ENCODE data around the gene SULF2.

Gene SULF2

DNA sequence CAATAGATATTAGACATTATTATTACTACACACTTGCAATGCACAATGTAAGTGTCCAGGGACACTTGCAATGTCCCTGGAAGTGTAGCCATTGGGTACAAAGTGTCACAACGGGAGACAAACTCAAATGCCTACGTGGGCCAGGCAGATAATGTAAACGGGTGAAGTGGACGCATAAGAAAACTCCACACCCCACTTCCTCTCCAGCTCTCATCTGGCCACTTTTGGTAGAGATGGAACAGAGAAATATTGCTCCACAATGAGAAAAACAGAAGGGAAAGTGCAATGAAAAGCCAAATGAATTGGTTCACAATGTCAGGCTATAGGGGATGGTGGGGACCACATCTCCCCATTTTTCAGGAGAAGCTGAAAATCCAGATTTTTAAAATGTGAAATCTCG, 9.4 kb downstream of the SULF2 start:
- ChIA-PET POLR2A (no interaction called here), CTCF (no interaction called here)
- no peak for DNase-seq (ENCODE audit: extremely low spot score)
- TF ChIP-seq HDGF (IDR thresholded peaks at IDR 0.05; ENCODE audit: borderline replicate concordance) (no peak), SUZ12 (IDR thresholded peaks at IDR 0.05) (no peak), ZNF384 (IDR thresholded peaks at IDR 0.05) (no peak), ELF4 (IDR thresholded peaks at IDR 0.05) (no peak), FOXK2 (IDR thresholded peaks at IDR 0.05) (no peak), L3MBTL2 (conservative IDR thresholded peaks at IDR 0.05) (no peak), BHLHE40 (IDR thresholded peaks at IDR 0.05; ENCODE audit: borderline replicate concordance) (no peak), TARDBP (IDR thresholded peaks at IDR 0.05) (no peak), FOXA1 (IDR thresholded peaks at IDR 0.05) (no peak), ARNT (IDR thresholded peaks at IDR 0.05) (no peak), SP1 (IDR thresholded peaks at IDR 0.05) (no peak), FOXM1 (IDR thresholded peaks at IDR 0.05; ENCODE audit: borderline replicate concordance) (no peak), LEF1 (IDR thresholded peaks at IDR 0.05; ENCODE audit: borderline replicate concordance) (no peak), NFRKB (IDR thresholded peaks at IDR 0.05) (no peak)
- TF ChIP-seq, protein P1, sequence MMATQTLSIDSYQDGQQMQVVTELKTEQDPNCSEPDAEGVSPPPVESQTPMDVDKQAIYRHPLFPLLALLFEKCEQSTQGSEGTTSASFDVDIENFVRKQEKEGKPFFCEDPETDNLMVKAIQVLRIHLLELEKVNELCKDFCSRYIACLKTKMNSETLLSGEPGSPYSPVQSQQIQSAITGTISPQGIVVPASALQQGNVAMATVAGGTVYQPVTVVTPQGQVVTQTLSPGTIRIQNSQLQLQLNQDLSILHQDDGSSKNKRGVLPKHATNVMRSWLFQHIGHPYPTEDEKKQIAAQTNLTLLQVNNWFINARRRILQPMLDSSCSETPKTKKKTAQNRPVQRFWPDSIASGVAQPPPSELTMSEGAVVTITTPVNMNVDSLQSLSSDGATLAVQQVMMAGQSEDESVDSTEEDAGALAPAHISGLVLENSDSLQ (IDR thresholded peaks at IDR 0.05) = no peak

DNA sequence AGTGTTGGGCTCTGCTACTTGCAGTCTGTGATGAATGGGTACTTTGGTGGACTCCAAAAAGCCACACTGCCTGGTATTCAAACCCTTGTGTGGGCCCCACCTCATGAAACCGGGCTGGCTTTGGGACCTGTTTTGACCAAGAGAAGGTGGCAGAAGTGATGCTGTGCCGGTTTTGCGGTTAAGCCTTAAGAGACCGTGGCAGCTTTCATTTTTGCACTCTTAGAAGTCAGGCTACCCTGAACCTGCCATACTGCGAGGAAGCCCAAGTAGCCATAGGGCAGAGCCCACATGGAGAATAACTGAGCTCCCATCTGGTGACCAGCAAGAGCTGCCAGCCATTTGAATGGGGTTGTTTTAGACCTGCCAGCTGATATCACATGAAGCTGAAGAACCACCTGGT, 10.2 kb downstream of the SULF2 start:
- no peak for TF ChIP-seq TARDBP (IDR thresholded peaks at IDR 0.05)
- TF ChIP-seq FOXA1 (IDR thresholded peaks at IDR 0.05) = no peak
- TF ChIP-seq NFRKB (IDR thresholded peaks at IDR 0.05) = no peak
- no peak for TF ChIP-seq SP1 (IDR thresholded peaks at IDR 0.05)
- no peak for TF ChIP-seq ELF4 (IDR thresholded peaks at IDR 0.05)
- no peak for TF ChIP-seq FOXM1 (IDR thresholded peaks at IDR 0.05; ENCODE audit: borderline replicate concordance)
- POLR2A ChIA-PET = no interaction called here
- no peak for DNase-seq (ENCODE audit: extremely low spot score)
- CTCF ChIA-PET = no interaction called here

DNA sequence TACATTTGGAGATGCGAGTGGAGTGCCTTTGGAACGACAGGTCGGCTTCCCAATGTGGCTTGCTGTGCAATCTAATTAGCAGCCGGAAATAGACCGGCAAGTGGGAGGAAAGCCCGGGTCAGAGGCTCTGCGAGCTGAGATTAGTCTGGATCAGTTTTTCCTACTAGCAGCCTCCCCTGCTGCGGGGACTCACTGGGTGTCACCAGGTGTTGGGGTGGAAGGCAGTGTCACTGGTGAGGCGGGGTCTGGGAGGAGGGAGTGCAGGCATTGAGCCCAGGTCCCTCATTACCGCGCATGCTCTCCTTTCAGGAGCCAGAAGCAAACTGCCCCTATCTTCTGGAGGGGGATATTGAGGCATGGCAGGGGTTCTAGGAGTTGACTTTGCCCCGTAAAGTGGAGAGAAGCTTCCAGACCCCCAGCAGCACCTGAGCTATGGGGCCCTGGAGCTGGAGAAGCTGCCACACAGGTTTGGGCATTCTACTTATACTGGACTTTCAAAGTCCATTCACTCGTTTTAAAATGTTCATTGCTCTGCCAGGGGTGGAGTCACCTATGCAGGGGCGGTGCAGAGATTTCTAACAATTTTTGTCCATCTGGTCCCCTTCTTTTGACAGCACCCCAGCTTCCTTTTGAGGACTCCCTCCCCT, 11.0 kb downstream of the SULF2 start:
- ChIA-PET POLR2A (no interaction called here), CTCF (interaction anchor here (1.4 kb wide), 1 partner anchor 9 kb away, joined by 3 read pairs; no protein-coding TSS in a partner anchor)
- TF ChIP-seq LEF1 (IDR thresholded peaks at IDR 0.05; ENCODE audit: borderline replicate concordance) (no peak), FOXM1 (IDR thresholded peaks at IDR 0.05; ENCODE audit: borderline replicate concordance) (no peak), L3MBTL2 (conservative IDR thresholded peaks at IDR 0.05) (no peak), FOXA1 (IDR thresholded peaks at IDR 0.05) (no peak), SUZ12 (IDR thresholded peaks at IDR 0.05) (no peak), NFRKB (IDR thresholded peaks at IDR 0.05) (no peak), ELF4 (IDR thresholded peaks at IDR 0.05) (no peak), BHLHE40 (IDR thresholded peaks at IDR 0.05; ENCODE audit: borderline replicate concordance) (no peak), FOXK2 (IDR thresholded peaks at IDR 0.05) (no peak), ZNF384 (IDR thresholded peaks at IDR 0.05) (no peak), TARDBP (IDR thresholded peaks at IDR 0.05) (no peak), HDGF (IDR thresholded peaks at IDR 0.05; ENCODE audit: borderline replicate concordance) (no peak), SP1 (IDR thresholded peaks at IDR 0.05) (no peak), CTBP1 (IDR thresholded peaks at IDR 0.05; ENCODE audit: borderline replicate concordance) (no peak), ARNT (IDR thresholded peaks at IDR 0.05) (no peak)
- TF ChIP-seq, protein P1 (IDR thresholded peaks at IDR 0.05) = no peak
- DNase-seq (ENCODE audit: extremely low spot score) = no peak

DNA sequence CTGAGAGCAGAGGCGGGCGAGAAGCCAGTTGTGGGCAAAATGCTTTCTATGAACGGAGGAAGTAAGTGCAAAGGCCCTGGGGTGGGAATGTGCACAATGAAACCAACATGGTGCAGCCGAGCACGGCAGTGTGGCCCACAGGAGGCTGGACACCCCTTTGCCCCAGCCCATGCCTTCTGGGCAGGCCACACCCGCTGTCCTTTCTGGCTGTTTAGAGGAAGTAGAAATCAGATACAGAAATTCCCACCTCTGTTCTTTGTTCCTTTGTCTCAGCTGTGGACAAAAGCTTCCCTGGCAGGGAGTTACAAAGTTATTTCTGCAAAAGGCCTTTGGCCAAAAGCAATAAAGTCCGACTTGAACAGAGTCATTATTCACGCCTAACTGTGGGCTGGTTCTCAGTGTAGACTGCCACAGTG, 11.9 kb downstream of the SULF2 start:
- POLR2A ChIA-PET = no interaction called here
- DNase-seq (ENCODE audit: extremely low spot score) = no peak
- TF ChIP-seq LEF1 (IDR thresholded peaks at IDR 0.05; ENCODE audit: borderline replicate concordance) (no peak), ELF4 (IDR thresholded peaks at IDR 0.05) (no peak), FOXK2 (IDR thresholded peaks at IDR 0.05) (no peak)
- CTCF ChIA-PET = interaction anchor here (0.9 to 1.4 kb wide), 2 partner anchors 10 to 847 kb away, joined by 3 read pairs; no protein-coding TSS in a partner anchor

DNA sequence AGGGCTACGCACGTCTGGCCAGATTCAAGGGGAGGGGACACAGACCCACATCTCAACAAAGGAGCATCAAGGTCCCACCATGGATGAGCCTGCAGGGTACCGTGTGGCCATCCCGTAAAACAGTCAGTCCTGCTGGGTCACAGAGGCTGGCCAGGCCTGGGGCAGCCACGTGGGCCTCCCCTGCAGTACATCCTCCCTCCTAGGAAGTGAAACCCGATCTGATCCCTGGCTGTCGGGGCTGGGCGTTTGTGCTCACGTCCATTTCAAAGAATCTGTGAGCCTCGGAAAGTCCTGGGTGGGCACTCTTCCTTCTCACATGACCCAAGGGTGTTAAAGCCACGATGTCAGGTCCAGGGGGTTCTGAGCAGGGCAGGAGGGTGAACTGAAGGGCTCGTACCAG, 14.3 kb downstream of the SULF2 start:
- no peak for DNase-seq (ENCODE audit: extremely low spot score)
- ChIA-PET POLR2A (no interaction called here), CTCF (no interaction called here)
- TF ChIP-seq HDGF (IDR thresholded peaks at IDR 0.05; ENCODE audit: borderline replicate concordance) = no peak
- TF ChIP-seq SUZ12 (IDR thresholded peaks at IDR 0.05) = no peak
- TF ChIP-seq L3MBTL2 (conservative IDR thresholded peaks at IDR 0.05) = 0 out of 2 replicates have a peak, but pooled peaks have one; percentile 12
- TF ChIP-seq ARNT (IDR thresholded peaks at IDR 0.05) = no peak
- no peak for TF ChIP-seq SP1 (IDR thresholded peaks at IDR 0.05)
- TF ChIP-seq ZNF384 (IDR thresholded peaks at IDR 0.05) = no peak

DNA sequence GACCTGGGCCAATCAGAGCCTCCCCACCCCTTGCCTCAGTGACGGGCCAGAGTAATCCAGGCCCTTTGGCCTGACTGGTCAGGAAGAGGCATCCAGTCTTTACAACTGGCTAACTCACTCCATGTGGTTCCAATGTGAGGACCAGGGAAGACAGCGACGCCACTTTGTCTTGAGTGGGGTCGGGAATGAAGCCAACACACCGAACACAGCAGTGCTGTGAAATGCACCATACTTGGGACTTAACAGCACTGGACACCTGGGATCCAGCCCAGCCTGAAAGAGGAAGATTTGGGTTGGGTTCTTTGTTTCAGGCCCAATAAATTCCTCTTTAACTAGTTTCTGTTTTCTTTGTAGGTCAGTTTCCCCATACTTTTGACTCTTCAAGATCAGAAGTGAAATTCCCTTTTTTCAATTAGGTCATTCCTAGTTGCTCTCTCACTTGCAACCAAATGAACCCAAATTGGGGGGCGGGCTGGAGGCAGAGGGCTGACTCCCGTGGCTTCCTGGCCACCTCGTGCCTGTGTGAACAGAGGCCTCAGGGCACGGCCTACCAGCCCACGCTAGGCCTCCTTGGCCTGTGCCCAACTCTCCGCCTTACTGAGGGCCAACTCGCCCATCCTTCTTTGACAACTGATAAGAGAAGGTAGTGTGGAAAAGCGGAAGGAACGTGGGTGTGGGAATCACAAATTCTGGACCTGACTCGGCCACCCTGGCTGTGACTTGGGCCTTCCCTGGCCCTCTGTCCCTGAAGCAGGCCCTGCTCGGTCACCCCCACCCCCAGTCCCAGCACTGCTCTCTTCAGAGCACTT, 17.1 kb downstream of the SULF2 start:
- TF ChIP-seq TARDBP (IDR thresholded peaks at IDR 0.05) (no peak), CTBP1 (IDR thresholded peaks at IDR 0.05; ENCODE audit: borderline replicate concordance) (no peak), HDGF (IDR thresholded peaks at IDR 0.05; ENCODE audit: borderline replicate concordance) (no peak), FOXK2 (IDR thresholded peaks at IDR 0.05) (no peak)
- no peak for DNase-seq (ENCODE audit: extremely low spot score)
- CTCF ChIA-PET = no interaction called here
- POLR2A ChIA-PET = no interaction called here
